GM12878 (cell line): Measurements from ENCODE around the gene GNG3. TPM values are rescaled to one million over a fixed set of nuclear protein-coding genes. Genes with fewer than 3 reads are reported as not detected.
A peak's percentile ranks its signal among the peaks of the same experiment; 100 is the strongest.

Experiments used
- ATAC-seq: fragments of 200-7000 bp; cut with Tn5 transposase; 3 replicates; pipeline ENCODE4 v1.9.1; 2020; ENCODE audit warnings: mild to moderate bottlenecking, moderate library complexity
- BruUV-seq: library from RNA; stranded (reverse); fragments of 400-500 nt; replicated peaks from 2 replicates; lab custom pipeline; 2021; lab: Mats Ljungman, UMichigan
- CTCF ChIA-PET: fragments of 300-600 bp; sonication (Branson Sonifier 250); formaldehyde crosslinking; extraction: SDS; loops from one replicate; lab custom pipeline; 2021; ENCODE audit warnings: inconsistent platforms; lab: Yijun Ruan, JAX
- POLR2A ChIA-PET: fragments of 350-600 bp; formaldehyde crosslinking; extraction: SDS; loops from one replicate; lab custom pipeline; 2021; ENCODE audit warnings: inconsistent platforms; lab: Charles Lee
- RAD21 ChIA-PET: fragments of 300-600 bp; sonication (Branson Sonifier 250); formaldehyde crosslinking; loops from one replicate; lab custom pipeline; 2023; ENCODE audit warnings: antibody characterized with exemption; ENCODE audit not compliant: unreplicated experiment; lab: Charles Lee
- SMC1A ChIA-PET: fragments of 300-600 bp; sonication (Branson Sonifier 250); formaldehyde crosslinking; loops from one replicate; lab custom pipeline; 2023; ENCODE audit not compliant: unreplicated experiment, uncharacterized antibody; lab: Charles Lee
- DNase-seq: peaks from one replicate; pipeline ENCODE4 v3.0.0-alpha.2; 2011; ENCODE audit warnings: low read depth, low spot score
- FAIRE-seq: peaks from 3 replicates; lab custom pipeline; 2011; peaks lifted over from hg19 to GRCh38; lab: Jason Lieb, UNC
- H2AFZ ChIP-seq: 2 replicates; pipeline ENCODE4 v1.6.0; 2011; ENCODE audit warnings: low read depth, low read length, control low read depth; ENCODE audit not compliant: control insufficient read depth
- H3K27ac ChIP-seq: 2 replicates; pipeline ENCODE4 v1.5.1; 2011; ENCODE audit warnings: control low read depth; ENCODE audit not compliant: control insufficient read depth, insufficient read depth
- H3K27me3 ChIP-seq, 2 experiments: replicated peaks in 1 of 2; 2 replicates each; pipeline versions ENCODE4 v1.6.0 to v1.6.1; 2011; ENCODE audit warnings: low read length in 1 of 2; ENCODE audit not compliant: control insufficient read depth in 2 of 2, insufficient read depth in 2 of 2
- H3K36me3 ChIP-seq, 2 experiments: 2 replicates each; pipeline ENCODE4 v1.5.1; 2011; ENCODE audit warnings: low read length in 1 of 2; ENCODE audit not compliant: control insufficient read depth in 2 of 2, insufficient read depth in 2 of 2
- H3K4me1 ChIP-seq: 2 replicates; pipeline ENCODE4 v1.6.1; 2011; ENCODE audit warnings: mild to moderate bottlenecking, low read length, moderate library complexity, mixed read lengths; ENCODE audit not compliant: control insufficient read depth, insufficient read depth
- H3K4me2 ChIP-seq: 2 replicates; pipeline ENCODE4 v1.6.0; 2011; ENCODE audit warnings: control low read depth; ENCODE audit not compliant: control insufficient read depth, insufficient read depth
- H3K4me3 ChIP-seq: fragments of 200-600 bp; sonication (generic); 2 replicates; pipeline ENCODE4 v1.5.1; 2016
- H3K79me2 ChIP-seq: 2 replicates; pipeline ENCODE4 v1.6.0; 2011; ENCODE audit warnings: low read length; ENCODE audit not compliant: control insufficient read depth, insufficient read depth
- H3K9ac ChIP-seq: 2 replicates; pipeline ENCODE4 v1.8.0; 2011; ENCODE audit warnings: low read length, control low read depth, mixed read lengths; ENCODE audit not compliant: control insufficient read depth, insufficient read depth
- H3K9me3 ChIP-seq: replicated peaks from 3 replicates; pipeline ENCODE4 v1.5.1; 2011; ENCODE audit warnings: mild to moderate bottlenecking, low read length; ENCODE audit not compliant: control insufficient read depth, insufficient read depth
- H4K20me1 ChIP-seq: 2 replicates; pipeline ENCODE4 v1.6.0; 2011; ENCODE audit not compliant: control insufficient read depth, insufficient read depth
- BCLAF1 ChIP-seq: fragments of 450-650 bp; IDR thresholded peaks from 2 replicates; pipeline ENCODE4 v1.6.1; 2017; ENCODE audit warnings: antibody characterized with exemption, mild to moderate bottlenecking, moderate library complexity
- CEBPZ ChIP-seq: fragments of 150-350 bp; IDR thresholded peaks from 2 replicates; pipeline ENCODE4 v1.6.1; 2016; ENCODE audit warnings: low read depth, low read length
- CREB1 ChIP-seq: IDR thresholded peaks from 2 replicates; pipeline ENCODE4 v1.6.1; 2012; ENCODE audit warnings: low read depth, mild to moderate bottlenecking, inconsistent platforms
- HDAC2 ChIP-seq: fragments of 200-600 bp; sonication (generic); IDR thresholded peaks from 2 replicates; pipeline ENCODE4 v1.6.1; 2017
- IRF3 ChIP-seq: fragments of 450-650 bp; IDR thresholded peaks from 2 replicates; pipeline ENCODE4 v1.6.1; 2014; ENCODE audit warnings: mild to moderate bottlenecking
- MAX ChIP-seq: IDR thresholded peaks from 2 replicates; pipeline ENCODE4 v1.6.1; 2012; ENCODE audit warnings: low read depth, low read length, improper control_type of control experiment
- MEF2A ChIP-seq: IDR thresholded peaks from 2 replicates; pipeline ENCODE4 v1.6.1; 2011; ENCODE audit warnings: low read depth, mild to moderate bottlenecking, low read length, moderate library complexity; ENCODE audit not compliant: insufficient read depth
- MYB ChIP-seq: fragments of 150-350 bp; IDR thresholded peaks from 2 replicates; pipeline ENCODE4 v1.6.1; 2014; ENCODE audit warnings: mild to moderate bottlenecking, low read depth, low read length, borderline replicate concordance
- NBN ChIP-seq: fragments of 450-650 bp; IDR thresholded peaks from 2 replicates; pipeline ENCODE4 v1.6.1; 2016
- NFYB ChIP-seq: IDR thresholded peaks from 2 replicates; pipeline ENCODE4 v1.6.1; 2011; ENCODE audit warnings: low read depth, mild to moderate bottlenecking, low read length, improper control_type of control experiment, moderate library complexity; ENCODE audit not compliant: insufficient read depth
- POLR2A ChIP-seq: IDR thresholded peaks from 2 replicates; pipeline ENCODE4 v1.6.1; 2011; ENCODE audit warnings: low read depth, mild to moderate bottlenecking, low read length
- RAD51 ChIP-seq: fragments of 450-650 bp; IDR thresholded peaks from 2 replicates; pipeline ENCODE4 v1.6.1; 2016; ENCODE audit warnings: moderate library complexity, mild to moderate bottlenecking, inconsistent platforms
- RUNX3 ChIP-seq: IDR thresholded peaks from 2 replicates; pipeline ENCODE4 v1.6.1; 2012; ENCODE audit warnings: low read length, inconsistent platforms
- TARDBP ChIP-seq: IDR thresholded peaks from 2 replicates; pipeline ENCODE4 v1.6.1; 2016; ENCODE audit warnings: borderline replicate concordance
- TCF12 ChIP-seq: IDR thresholded peaks from 2 replicates; pipeline ENCODE4 v1.6.1; 2011; ENCODE audit warnings: low read depth, mild to moderate bottlenecking, low read length
- TCF7 ChIP-seq: IDR thresholded peaks from 2 replicates; pipeline ENCODE4 v1.6.1; 2014; ENCODE audit warnings: antibody characterized with exemption, borderline replicate concordance
- ZNF384 ChIP-seq: IDR thresholded peaks from 2 replicates; pipeline ENCODE4 v1.6.1; 2012; ENCODE audit warnings: low read depth, mild to moderate bottlenecking, low read length, improper control_type of control experiment, borderline replicate concordance
- WGBS: methylation state at CpG from one replicate; pipeline ENCODE4 v1.1.6; 2016; ENCODE audit warnings: low lambda C conversion rate; ENCODE audit not compliant: insufficient replicate concordance, insufficient coverage; ENCODE audit errors: missing lambda C conversion rate; 5-methylcytosine and 5-hydroxymethylcytosine counted together
- in situ Hi-C: fragments of 300-500 bp; cut with MboI; formaldehyde crosslinking; loops from 9 replicates; pipeline ENCODE4 v1.14.3; 2018; ENCODE audit warnings: mixed read lengths
- intact Hi-C: fragments of 100-400 bp; cut with micrococcal nuclease; formaldehyde crosslinking; loops from one replicate; pipeline ENCODE4 v1.14.2; 2022; ENCODE audit not compliant: unreplicated experiment
- polyA plus RNA-seq, 11 experiments: library from polyadenylated mRNA; depleted of rRNA in 4 of 11; unstranded in 6 of 11; stranded (reverse) in 5 of 11; fragments of >200 nt; fragmentation: Nextera tagmentation in 4 of 11; fragmentation: Illumina TruSeq in 1 of 11; extraction: Ambion mirVana in 4 of 11; extraction: Trizol in 1 of 11; gene quantifications; 1 replicate in 1 of 11; 2 replicates in 10 of 11; pipeline versions ENCODE4 v1.2.1 to v1.2.3, GENCODE V29; 2011 to 2016; ENCODE audit warnings: inconsistent platforms in 2 of 11, missing spikeins in 2 of 11, low read depth in 1 of 11
- total RNA-seq, 4 experiments: library from RNA; depleted of rRNA in 3 of 4; stranded (reverse); fragments of >200 nt in 3 of 4; fragmentation: Illumina TruSeq in 1 of 4; extraction: Trizol in 1 of 4; gene quantifications; 2 replicates each; pipeline versions ENCODE4 v1.2.1 to v1.2.3, GENCODE V29; 2013 to 2021

The GNG3 gene
- total and polyA plus RNA-seq, 10 of the 15 experiments (the other 5 are each of a cell fraction or from before 2014, with no cell fraction given): 0.27 to 0.83 (median 0.57) TPM; not detected in 5

GRCh38 chr11:62677714-62678113, 29.8 kb upstream of the GNG3 start:
- in situ Hi-C loops (no loop called here), intact Hi-C loops (no loop called here)
- RAD21 ChIA-PET: interaction anchor here (1.1 kb wide), 1 partner anchor 16 kb away, joined by 3 read pairs; no protein-coding TSS in a partner anchor
- TF ChIP-seq TCF7 (no peak), MAX (no peak), NFYB (no peak), ZNF384 (no peak), IRF3 (no peak), BCLAF1 (no peak), TARDBP (no peak), CREB1 (no peak), RAD51 (no peak), MYB (no peak), HDAC2 (no peak), MEF2A (no peak), TCF12 (no peak), NBN (no peak), CEBPZ (no peak), POLR2A (no peak), RUNX3 (no peak)
- Histone ChIP-seq H3K27me3 (no peaks in the 10 kb centered on the region), H2AFZ (no peak overlapping the region), H3K4me2 (peak overlapping the region; percentile 77), H3K4me3 (peak overlapping the region; percentile 89), H3K36me3 (peaks cover 0 to 10% of the 10 kb centered on the region in 2 experiments; a peak in 1 of 4 replicates), H3K27ac (no peak overlapping the region), H3K79me2 (peaks cover 25% of the 10 kb centered on the region), H3K9me3 (no peaks in the 10 kb centered on the region), H3K9ac (peak overlapping the region; percentile 94; the same call in 1 of the 2 replicates), H3K4me1 (peaks cover 14% of the 10 kb centered on the region), H4K20me1 (no peaks in the 10 kb centered on the region; the same call in 1 of the 2 replicates)
- WGBS: 88% methylated on average over 15 of the region's 15 CpGs
- BruUV-seq: no TSS peak
- no peak for ATAC-seq
- POLR2A ChIA-PET: interaction anchor here (1.1 to 16.2 kb wide), 3 partner anchors 12 to 56 kb away, joined by 3 to 295 read pairs (median 83); partner anchors contain the start of genes B3GAT3, C11orf98, CSKMT and GANAB
- SMC1A ChIA-PET: interaction anchor here (1.4 kb wide), 1 partner anchor 11 kb away, joined by 3 read pairs; no protein-coding TSS in a partner anchor
- CTCF ChIA-PET: interaction anchor here (0.9 to 1.9 kb wide), 5 partner anchors 16 to 287 kb away, joined by 3 to 5 read pairs (median 3); partner anchors contain the start of gene TUT1
- DNase-seq: no peak
- FAIRE-seq: no peak
